Measurements from ENCODE around the gene MOB3B. TPM values are rescaled to one million over a fixed set of nuclear protein-coding genes. Genes with fewer than 3 reads are reported as not detected.

The MOB3B gene
- total RNA-seq, 2 donors from 2014 or later, result 3.1 to 17.8 TPM

DNA sequence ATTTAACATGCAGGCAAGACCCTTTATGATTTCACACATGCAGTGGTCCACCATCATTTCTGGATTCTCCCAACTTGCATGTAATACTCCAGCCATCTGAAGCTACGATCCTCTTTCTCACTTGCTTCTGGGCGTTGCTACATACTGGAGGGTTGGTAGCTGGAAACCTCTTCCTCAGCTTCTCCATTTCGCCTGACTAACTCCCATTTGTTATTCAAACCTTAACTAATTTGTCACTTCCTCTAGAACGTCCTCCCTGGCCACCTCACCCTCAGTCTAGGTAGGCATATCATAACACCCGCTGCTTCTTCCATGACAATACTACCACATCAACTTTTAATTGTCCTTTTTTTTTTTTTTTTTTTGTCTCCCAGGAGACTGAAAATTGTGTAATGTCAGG lies 160.0 kb downstream of the MOB3B start:
- H3K27me3 ChIP-seq (replicated peaks; ENCODE audit: insufficient read depth), result no peaks in the 10 kb centered on the region
- WGBS, result 87% methylated on average over 5 of the region's 5 CpGs
- no peak overlapping the region for H3K4me3 ChIP-seq
- TF ChIP-seq, protein P1, sequence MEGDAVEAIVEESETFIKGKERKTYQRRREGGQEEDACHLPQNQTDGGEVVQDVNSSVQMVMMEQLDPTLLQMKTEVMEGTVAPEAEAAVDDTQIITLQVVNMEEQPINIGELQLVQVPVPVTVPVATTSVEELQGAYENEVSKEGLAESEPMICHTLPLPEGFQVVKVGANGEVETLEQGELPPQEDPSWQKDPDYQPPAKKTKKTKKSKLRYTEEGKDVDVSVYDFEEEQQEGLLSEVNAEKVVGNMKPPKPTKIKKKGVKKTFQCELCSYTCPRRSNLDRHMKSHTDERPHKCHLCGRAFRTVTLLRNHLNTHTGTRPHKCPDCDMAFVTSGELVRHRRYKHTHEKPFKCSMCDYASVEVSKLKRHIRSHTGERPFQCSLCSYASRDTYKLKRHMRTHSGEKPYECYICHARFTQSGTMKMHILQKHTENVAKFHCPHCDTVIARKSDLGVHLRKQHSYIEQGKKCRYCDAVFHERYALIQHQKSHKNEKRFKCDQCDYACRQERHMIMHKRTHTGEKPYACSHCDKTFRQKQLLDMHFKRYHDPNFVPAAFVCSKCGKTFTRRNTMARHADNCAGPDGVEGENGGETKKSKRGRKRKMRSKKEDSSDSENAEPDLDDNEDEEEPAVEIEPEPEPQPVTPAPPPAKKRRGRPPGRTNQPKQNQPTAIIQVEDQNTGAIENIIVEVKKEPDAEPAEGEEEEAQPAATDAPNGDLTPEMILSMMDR (IDR thresholded peaks at IDR 0.05), result no peak
- TF ChIP-seq POLR2AphosphoS5 (IDR thresholded peaks at IDR 0.05) (no peak), POLR2A (IDR thresholded peaks at IDR 0.05) (no peak)
- intact Hi-C loops (cut with DNase I), result no loop called here
- H3K9me3 ChIP-seq, result no peaks in the 10 kb centered on the region
- no peaks in the 10 kb centered on the region for H3K36me3 ChIP-seq
- H3K27ac ChIP-seq, result no peak overlapping the region
- no peaks in the 10 kb centered on the region for H3K4me1 ChIP-seq (replicated peaks)
- no peak for DNase-seq (ENCODE audit: low spot score)

DNA sequence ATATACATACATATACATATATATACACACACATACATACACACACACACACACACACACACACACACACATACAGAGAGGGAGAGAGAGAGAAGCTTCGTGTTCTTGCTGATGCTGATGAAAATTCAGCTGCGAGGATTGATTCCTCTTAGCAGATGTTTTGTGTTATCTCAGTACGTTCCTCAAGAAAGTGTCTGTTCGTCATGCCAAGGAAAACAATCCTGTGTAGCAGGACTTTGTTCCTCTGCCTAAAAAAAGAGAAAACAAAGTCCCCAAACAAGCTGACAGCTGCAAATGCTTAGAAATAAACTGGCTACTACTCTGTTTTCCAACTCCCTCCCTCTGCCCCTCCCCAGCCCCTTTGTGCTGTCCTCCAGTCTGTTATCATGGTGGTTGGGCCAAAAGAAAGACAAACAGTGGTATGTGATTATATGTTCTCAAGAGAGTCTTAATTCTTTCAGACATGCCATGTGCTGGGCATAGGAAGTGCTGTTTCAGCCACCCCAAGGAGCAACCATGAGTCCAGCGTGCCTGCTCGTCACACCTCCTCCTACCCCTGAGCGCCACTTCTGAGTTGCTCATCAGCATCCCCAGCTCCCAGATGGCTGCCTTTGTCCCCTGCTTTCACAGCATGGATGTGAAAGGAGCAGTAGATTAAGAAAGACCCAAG lies 161.2 kb downstream of the MOB3B start:
- Histone ChIP-seq H3K36me3 (no peaks in the 10 kb centered on the region), H3K27me3 (replicated peaks; ENCODE audit: insufficient read depth) (no peaks in the 10 kb centered on the region), H3K4me1 (replicated peaks) (no peaks in the 10 kb centered on the region), H3K4me3 (no peak overlapping the region), H3K9me3 (no peaks in the 10 kb centered on the region), H3K27ac (no peak overlapping the region)
- WGBS, result 35% methylated on average over 7 of the region's 7 CpGs
- intact Hi-C loops (cut with DNase I), result no loop called here
- TF ChIP-seq POLR2A (IDR thresholded peaks at IDR 0.05) (no peak), POLR2AphosphoS5 (IDR thresholded peaks at IDR 0.05) (no peak)
- TF ChIP-seq, protein P1 (IDR thresholded peaks at IDR 0.05), result no peak
- no peak for DNase-seq (ENCODE audit: low spot score)

DNA sequence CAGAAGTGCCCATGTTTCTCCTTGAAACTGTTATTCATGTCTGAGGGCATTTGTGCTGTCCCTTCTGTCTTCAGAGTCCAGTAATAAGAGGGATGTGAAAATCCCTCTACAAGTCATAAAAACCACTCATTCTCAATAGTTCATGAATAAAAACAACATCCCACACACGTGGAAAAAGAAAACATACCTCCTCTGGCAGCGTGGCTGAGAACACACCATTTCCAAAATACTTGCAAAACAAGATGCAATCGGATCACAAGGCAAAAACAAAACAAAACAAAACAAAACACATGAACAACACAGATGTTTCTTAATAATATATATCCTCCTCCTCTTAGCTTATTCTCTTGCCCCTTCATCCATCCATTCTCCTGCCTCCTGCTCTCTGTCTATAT lies 161.7 kb downstream of the MOB3B start:
- DNase-seq (ENCODE audit: low spot score), result no peak
- Histone ChIP-seq H3K27me3 (replicated peaks; ENCODE audit: insufficient read depth) (no peaks in the 10 kb centered on the region), H3K27ac (no peak overlapping the region), H3K36me3 (no peaks in the 10 kb centered on the region), H3K9me3 (no peaks in the 10 kb centered on the region), H3K4me3 (no peak overlapping the region), H3K4me1 (replicated peaks) (no peaks in the 10 kb centered on the region)
- intact Hi-C loops (cut with DNase I), result no loop called here
- 42% methylated on average over 3 of the region's 3 CpGs for WGBS
- TF ChIP-seq POLR2AphosphoS5 (IDR thresholded peaks at IDR 0.05), result no peak
- TF ChIP-seq, protein P1 (IDR thresholded peaks at IDR 0.05), result no peak
- TF ChIP-seq POLR2A (IDR thresholded peaks at IDR 0.05), result no peak

DNA sequence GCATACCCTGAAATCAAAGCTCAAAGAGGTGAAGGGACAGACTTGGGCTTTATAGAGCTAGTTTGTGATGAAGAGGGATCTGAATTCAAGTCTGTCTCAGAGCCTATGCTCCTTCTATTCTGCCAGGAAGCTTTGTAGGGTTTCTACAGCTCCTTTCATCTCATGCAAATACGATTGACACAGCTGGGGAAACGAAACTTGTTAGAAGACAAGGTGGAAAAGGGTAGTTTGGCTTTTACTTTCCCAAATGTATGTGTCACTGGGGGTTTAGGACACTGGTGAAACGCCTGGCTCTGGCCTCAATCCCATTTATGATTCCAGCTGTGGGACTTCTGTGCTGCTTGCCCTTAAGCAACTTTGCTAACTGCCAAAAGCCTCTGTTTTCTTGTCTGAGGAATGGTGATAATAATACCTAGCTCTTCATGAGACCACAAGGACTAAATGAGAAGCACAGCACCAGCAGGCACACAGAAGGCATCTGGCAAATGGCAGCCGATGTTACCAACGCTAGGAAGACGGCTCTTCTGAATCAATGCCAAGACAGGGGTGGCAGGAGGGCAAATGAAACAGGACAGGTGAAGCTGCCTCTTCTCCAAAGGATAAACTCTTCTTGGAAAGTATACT lies 162.3 kb downstream of the MOB3B start:
- no peaks in the 10 kb centered on the region for H3K9me3 ChIP-seq
- intact Hi-C loops (cut with DNase I), result no loop called here
- H3K36me3 ChIP-seq, result no peaks in the 10 kb centered on the region
- H3K27me3 ChIP-seq (replicated peaks; ENCODE audit: insufficient read depth), result no peaks in the 10 kb centered on the region
- no peak overlapping the region for H3K4me3 ChIP-seq
- no peaks in the 10 kb centered on the region for H3K4me1 ChIP-seq (replicated peaks)
- 64% methylated on average over 6 of the region's 6 CpGs for WGBS
- TF ChIP-seq POLR2AphosphoS5 (IDR thresholded peaks at IDR 0.05), result no peak
- TF ChIP-seq, protein P1 (IDR thresholded peaks at IDR 0.05), result no peak
- no peak for DNase-seq (ENCODE audit: low spot score)
- no peak overlapping the region for H3K27ac ChIP-seq
